ENCODE results near the gene KRTAP4-11. TPM values are rescaled to one million over a fixed set of nuclear protein-coding genes. Genes with fewer than 3 reads are reported as not detected.

KRTAP4-11 gene
- total and polyA plus RNA-seq, 2 of the 4 experiments (the other 2 are of a cell fraction), result not detected

GRCh38 chr17:41098042-41098441 is 20.1 kb downstream of the KRTAP4-11 start, which contains the start of gene KRTAP4-8:
Gene KRTAP4-8 (minus strand): TSS chr17:41098142. CDS start chr17:41098084, 58 bp downstream.
- no peak within 1 kb of the TSS for H2AK9ac ChIP-seq (replicated peaks; ENCODE audit: low read depth, low read length, poor library complexity)
- peak within 1 kb of the TSS; percentile 86 for H2AK5ac ChIP-seq (ENCODE audit: low read depth, low read length)
- no peak within 1 kb of the TSS for H3K56ac ChIP-seq (ENCODE audit: extremely low read depth, insufficient read depth, low read length)
- BruUV-seq (replicated peaks), result no TSS peak
- in situ Hi-C loops (cut with MboI; ENCODE audit: low sequenced_read_pairs), result no loop called here
- H3K4me3 ChIP-seq (ENCODE audit: insufficient read depth, low read depth, low read length), result no peak within 1 kb of the TSS
- peak within 1 kb of the TSS; percentile 95 for H2BK20ac ChIP-seq (ENCODE audit: low read depth, low read length)
- H3K4me1 ChIP-seq (ENCODE audit: control insufficient read depth, insufficient read depth, low read length), result peaks cover 4% of the 10 kb centered on the region; the same call in 1 of the 2 replicates
- no peak within 1 kb of the TSS for H2AFZ ChIP-seq (replicated peaks; ENCODE audit: low read length, poor library complexity)
- H2BK5ac ChIP-seq (ENCODE audit: low read depth, low read length, poor library complexity, severe bottlenecking), result peak within 1 kb of the TSS; percentile 95
- peak within 1 kb of the TSS; percentile 94 for H3K4ac ChIP-seq (ENCODE audit: low read depth, low read length)
- H4K91ac ChIP-seq (ENCODE audit: insufficient read depth, low read depth, low read length), result peak within 1 kb of the TSS; percentile 68
- H3K36me3 ChIP-seq (ENCODE audit: control insufficient read depth, insufficient read depth, low read length), result no peaks in the 10 kb centered on the region
- intact Hi-C loops (cut with micrococcal nuclease), result no loop called here
- H3K23ac ChIP-seq (ENCODE audit: low read depth, low read length), result peak within 1 kb of the TSS; percentile 79; the same call in 1 of the 2 replicates
- H3K9me1 ChIP-seq (ENCODE audit: insufficient read depth, low read length), result peaks cover 6% of the 10 kb centered on the region
- H4K20me1 ChIP-seq (ENCODE audit: insufficient read depth, low read length), result no peaks in the 10 kb centered on the region
- H2BK120ac ChIP-seq (ENCODE audit: low read depth, low read length), result peak within 1 kb of the TSS; percentile 86
- H3K27me3 ChIP-seq (ENCODE audit: control insufficient read depth, insufficient read depth, low read length), result no peaks in the 10 kb centered on the region
- DNase-seq (no peak), ATAC-seq (ENCODE audit: low read depth) (no peak)
- H3K4me2 ChIP-seq (ENCODE audit: low read depth, low read length), result no peak within 1 kb of the TSS
- peak within 1 kb of the TSS; percentile 70; the same call in 1 of the 3 replicates for H2BK15ac ChIP-seq (ENCODE audit: low read depth, low read length)
- peak within 1 kb of the TSS; percentile 0; the same call in 1 of the 2 replicates for H4K5ac ChIP-seq (ENCODE audit: low read depth, low read length)
- no peak within 1 kb of the TSS for H3K9ac ChIP-seq (ENCODE audit: low read depth, low read length)
- peak within 1 kb of the TSS; percentile 85 for H3K14ac ChIP-seq (replicated peaks; ENCODE audit: low read depth, low read length)
- peak within 1 kb of the TSS; percentile 32 to 53 for H4K8ac ChIP-seq (ENCODE audit: low read depth in 2 of 2, low read length in 2 of 2)
- H3K18ac ChIP-seq (ENCODE audit: low read depth, low read length), result peak within 1 kb of the TSS; percentile 76; the same call in 1 of the 2 replicates
- H3K79me1 ChIP-seq (ENCODE audit: low read depth in 1 of 2, low read length in 2 of 2), result no peaks in the 10 kb centered on the region
- dilution Hi-C loops (cut with HindIII; ENCODE audit: low sequenced_read_pairs, unreplicated experiment), result no loop called here
- H3K9me3 ChIP-seq (ENCODE audit: control insufficient read depth, insufficient read depth, low read length), result no peaks in the 10 kb centered on the region
- 71% methylated on average over 1 of the region's 4 CpGs; no CpG with 5 or more reads in 1 of the 2 experiments for WGBS, 2 experiments (ENCODE audit: extremely low coverage in 2 of 2, insufficient read length in 1 of 2)
- ChIA-PET POLR2A (ENCODE audit: unreplicated experiment) (no interaction called here), CTCF (no interaction called here)
- no peak within 1 kb of the TSS; the same call in 1 of the 2 replicates for H3K27ac ChIP-seq (ENCODE audit: insufficient read depth, low read length)
- TF ChIP-seq MAZ (IDR thresholded peaks at IDR 0.05; ENCODE audit: borderline replicate concordance, low read depth, low read length) (no peak), NFE2L2 (IDR thresholded peaks at IDR 0.05; ENCODE audit: low read depth, low read length) (no peak), BHLHE40 (IDR thresholded peaks at IDR 0.05; ENCODE audit: low read depth, low read length) (no peak), POLR2A (IDR thresholded peaks at IDR 0.05; ENCODE audit: low read depth, low read length) (no peak), RFX5 (IDR thresholded peaks at IDR 0.05; ENCODE audit: low read depth, low read length) (no peak), MXI1 (IDR thresholded peaks at IDR 0.05; ENCODE audit: borderline replicate concordance, low read depth, low read length) (no peak), RAD21 (IDR thresholded peaks at IDR 0.05; ENCODE audit: low read length) (no peak), CEBPB (IDR thresholded peaks at IDR 0.05; ENCODE audit: low read depth, low read length) (no peak), RCOR1 (IDR thresholded peaks at IDR 0.05; ENCODE audit: insufficient replicate concordance, low read length) (no peak)

Data from IMR-90 (cell line).